Measurements from ENCODE around the gene TRIP6. TPM values are rescaled to one million over a fixed set of nuclear protein-coding genes. Genes with fewer than 3 reads are reported as not detected.

TRIP6 gene
- total RNA-seq, 1 donor from 2014 or later = 13.1 TPM

DNA sequence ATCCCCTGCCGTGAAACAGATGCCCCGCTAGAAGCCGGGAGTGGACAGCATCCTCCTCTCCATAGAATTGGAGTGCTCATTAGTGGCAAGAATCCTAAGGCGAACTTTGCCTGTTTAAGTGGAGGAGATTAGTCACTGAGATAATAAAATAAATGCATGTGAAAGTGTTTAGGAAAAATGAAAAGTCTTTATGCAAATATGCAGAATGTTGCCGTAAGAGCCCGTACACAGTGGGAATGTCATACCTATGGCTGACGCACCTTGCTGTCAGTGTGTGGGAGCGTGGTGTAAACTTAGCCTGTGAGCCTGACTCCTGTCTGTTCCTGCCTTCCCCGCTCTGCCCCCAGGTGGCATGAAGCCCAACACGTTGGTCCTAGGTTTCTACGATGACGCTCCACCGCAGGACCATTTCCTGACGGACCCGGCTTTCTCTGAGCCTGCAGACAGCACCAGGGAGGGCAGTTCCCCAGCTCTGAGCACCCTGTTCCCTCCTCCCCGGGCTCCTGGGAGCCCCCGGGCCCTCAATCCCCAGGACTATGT, 1.7 kb upstream of the TRIP6 start:
- TF ChIP-seq, protein P1, sequence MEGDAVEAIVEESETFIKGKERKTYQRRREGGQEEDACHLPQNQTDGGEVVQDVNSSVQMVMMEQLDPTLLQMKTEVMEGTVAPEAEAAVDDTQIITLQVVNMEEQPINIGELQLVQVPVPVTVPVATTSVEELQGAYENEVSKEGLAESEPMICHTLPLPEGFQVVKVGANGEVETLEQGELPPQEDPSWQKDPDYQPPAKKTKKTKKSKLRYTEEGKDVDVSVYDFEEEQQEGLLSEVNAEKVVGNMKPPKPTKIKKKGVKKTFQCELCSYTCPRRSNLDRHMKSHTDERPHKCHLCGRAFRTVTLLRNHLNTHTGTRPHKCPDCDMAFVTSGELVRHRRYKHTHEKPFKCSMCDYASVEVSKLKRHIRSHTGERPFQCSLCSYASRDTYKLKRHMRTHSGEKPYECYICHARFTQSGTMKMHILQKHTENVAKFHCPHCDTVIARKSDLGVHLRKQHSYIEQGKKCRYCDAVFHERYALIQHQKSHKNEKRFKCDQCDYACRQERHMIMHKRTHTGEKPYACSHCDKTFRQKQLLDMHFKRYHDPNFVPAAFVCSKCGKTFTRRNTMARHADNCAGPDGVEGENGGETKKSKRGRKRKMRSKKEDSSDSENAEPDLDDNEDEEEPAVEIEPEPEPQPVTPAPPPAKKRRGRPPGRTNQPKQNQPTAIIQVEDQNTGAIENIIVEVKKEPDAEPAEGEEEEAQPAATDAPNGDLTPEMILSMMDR (IDR thresholded peaks at IDR 0.05; ENCODE audit: partially characterized antibody, unreplicated experiment) = no peak
- Mint-ChIP-seq H3K9me3 (ENCODE audit: unreplicated experiment) (peaks cover 5% of the 10 kb centered on the region), H3K36me3 (ENCODE audit: unreplicated experiment) (no peaks in the 10 kb centered on the region), H3K27ac (ENCODE audit: unreplicated experiment) (no peak overlapping the region), H3K4me3 (ENCODE audit: unreplicated experiment) (no peak overlapping the region), H3K4me1 (ENCODE audit: low read depth, unreplicated experiment) (peaks cover 1% of the 10 kb centered on the region), H3K27me3 (ENCODE audit: unreplicated experiment) (peaks cover 7% of the 10 kb centered on the region)
- no peak for DNase-seq

DNA sequence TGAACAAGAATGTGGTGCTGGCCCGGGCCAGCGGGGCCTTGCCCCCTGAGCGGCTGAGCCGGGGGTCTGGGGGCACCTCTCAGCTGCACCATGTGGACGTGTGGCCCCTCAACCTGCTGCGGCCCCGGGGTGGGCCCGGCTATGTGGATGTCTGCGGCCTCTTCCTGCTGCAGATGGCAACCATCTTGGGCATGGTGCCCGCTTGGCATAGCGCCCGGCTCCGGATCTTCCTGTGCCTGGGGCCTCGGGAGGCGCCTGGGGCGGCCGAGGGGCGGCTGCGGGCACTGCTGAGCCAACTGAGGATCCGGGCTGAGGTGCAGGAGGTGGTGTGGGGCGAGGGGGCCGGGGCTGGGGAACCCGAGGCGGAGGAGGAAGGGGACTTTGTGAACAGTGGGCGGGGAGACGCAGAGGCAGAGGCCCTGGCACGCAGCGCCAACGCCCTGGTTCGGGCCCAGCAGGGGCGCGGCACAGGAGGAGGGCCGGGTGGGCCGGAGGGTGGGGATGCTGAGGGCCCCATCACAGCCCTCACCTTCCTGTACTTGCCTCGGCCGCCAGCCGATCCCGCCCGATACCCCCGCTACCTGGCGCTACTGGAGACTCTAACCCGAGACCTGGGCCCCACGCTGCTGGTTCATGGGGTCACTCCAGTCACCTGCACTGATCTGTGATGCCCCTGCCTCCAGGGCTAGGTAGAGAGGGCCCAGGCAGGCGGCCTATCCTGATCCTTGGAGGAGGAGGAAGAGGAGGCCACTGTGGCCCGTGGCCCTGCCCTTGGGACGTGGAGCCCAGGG, 1.1 kb upstream of the TRIP6 start:
- H3K4me1 Mint-ChIP-seq (ENCODE audit: low read depth, unreplicated experiment) = peaks cover 1% of the 10 kb centered on the region
- TF ChIP-seq, protein P1 (IDR thresholded peaks at IDR 0.05; ENCODE audit: partially characterized antibody, unreplicated experiment) = no peak
- DNase-seq = no peak
- peaks cover 3% of the 10 kb centered on the region for H3K27me3 Mint-ChIP-seq (ENCODE audit: unreplicated experiment)
- H3K36me3 Mint-ChIP-seq (ENCODE audit: unreplicated experiment) = no peaks in the 10 kb centered on the region
- H3K9me3 Mint-ChIP-seq (ENCODE audit: unreplicated experiment) = peaks cover 5% of the 10 kb centered on the region
- no peak overlapping the region for H3K27ac Mint-ChIP-seq (ENCODE audit: unreplicated experiment)
- H3K4me3 Mint-ChIP-seq (ENCODE audit: unreplicated experiment) = no peak overlapping the region

DNA sequence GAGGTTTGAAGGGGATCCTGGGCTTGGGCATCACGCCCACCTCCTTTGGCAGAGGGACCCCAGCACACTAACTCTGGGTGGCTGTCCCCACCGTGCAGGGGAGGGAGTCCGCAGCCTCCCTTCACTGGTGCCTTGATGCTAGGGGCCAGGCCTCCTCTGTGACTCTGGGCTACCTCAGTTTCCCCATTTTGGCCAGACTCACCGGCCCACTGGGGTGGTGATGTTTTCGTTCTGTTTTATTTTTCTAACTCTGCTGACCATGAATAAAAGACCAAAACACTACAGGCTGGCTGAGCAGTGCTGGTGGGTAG, 503 bp upstream of the TRIP6 start:
- Mint-ChIP-seq H3K9me3 (ENCODE audit: unreplicated experiment) (peaks cover 5% of the 10 kb centered on the region), H3K27ac (ENCODE audit: unreplicated experiment) (no peak overlapping the region), H3K4me1 (ENCODE audit: low read depth, unreplicated experiment) (peaks cover 1% of the 10 kb centered on the region), H3K4me3 (ENCODE audit: unreplicated experiment) (peak overlapping the region; percentile 62), H3K27me3 (ENCODE audit: unreplicated experiment) (peaks cover 3% of the 10 kb centered on the region), H3K36me3 (ENCODE audit: unreplicated experiment) (no peaks in the 10 kb centered on the region)
- TF ChIP-seq, protein P1 (IDR thresholded peaks at IDR 0.05; ENCODE audit: partially characterized antibody, unreplicated experiment) = no peak
- no peak for DNase-seq

DNA sequence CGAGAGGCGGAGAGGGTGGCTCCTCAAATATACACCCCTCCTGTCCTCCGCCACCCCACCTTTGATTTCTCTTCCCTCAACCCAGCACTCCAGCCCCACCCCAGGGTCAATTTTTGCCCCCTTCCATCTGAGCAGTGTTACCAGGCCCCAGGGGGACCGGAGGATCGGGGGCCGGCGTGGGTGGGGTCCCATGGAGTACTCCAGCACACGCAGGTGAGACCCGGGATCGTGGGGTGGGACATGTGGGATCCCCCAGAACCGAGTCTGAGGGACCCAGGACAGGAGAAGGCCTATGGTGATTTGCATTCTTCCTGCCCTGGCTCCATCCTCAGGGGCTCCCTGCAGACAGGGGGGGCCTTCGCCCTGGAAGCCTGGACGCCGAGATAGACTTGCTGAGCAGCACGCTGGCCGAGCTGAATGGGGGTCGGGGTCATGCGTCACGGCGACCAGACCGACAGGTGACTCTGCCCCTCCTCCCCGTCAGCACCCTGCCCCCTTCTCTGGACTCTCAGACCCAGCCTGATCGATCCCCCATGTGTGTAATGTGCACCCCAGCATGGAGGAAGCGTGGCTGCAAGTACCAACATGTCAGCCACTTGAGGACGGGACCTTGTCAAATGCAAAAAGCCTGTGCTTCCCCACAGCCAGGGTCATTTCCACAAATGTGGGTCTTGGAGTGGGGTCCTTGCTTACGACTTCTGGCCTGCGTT, 744 bp downstream of the TRIP6 start:
- Mint-ChIP-seq H3K36me3 (ENCODE audit: unreplicated experiment) (no peaks in the 10 kb centered on the region), H3K27me3 (ENCODE audit: unreplicated experiment) (no peaks in the 10 kb centered on the region), H3K9me3 (ENCODE audit: unreplicated experiment) (peaks cover 7% of the 10 kb centered on the region), H3K4me1 (ENCODE audit: low read depth, unreplicated experiment) (peaks cover 1% of the 10 kb centered on the region), H3K4me3 (ENCODE audit: unreplicated experiment) (peak overlapping the region; percentile 71), H3K27ac (ENCODE audit: unreplicated experiment) (no peak overlapping the region)
- TF ChIP-seq, protein P1 (IDR thresholded peaks at IDR 0.05; ENCODE audit: partially characterized antibody, unreplicated experiment) = no peak
- no peak for DNase-seq

Data from glutamatergic neuron (in vitro differentiated cells).